Uterus (tissue), 4 donors: ENCODE data around the gene RNF186. TPM values are rescaled to one million over a fixed set of nuclear protein-coding genes. Genes with fewer than 3 reads are reported as not detected.
"Not testable (repeated sequence)": the region's sequence is repeated elsewhere in the genome, so short reads cannot be mapped to it uniquely, and the experiment has no call there.

Experiments used
- DNase-seq, 2 donors: peaks; one replicate each; pipeline ENCODE4 v3.0.0-alpha.2; 2019 to 2020
- H3K27ac ChIP-seq, 2 donors: fragments of 200-600 bp; sonication (generic); 1 replicate in 1 of 2; 2 replicates in 1 of 2; pipeline ENCODE4 v1.5.1; 2016 to 2018
- H3K27me3 ChIP-seq, 2 donors: fragments of 200-600 bp; sonication (generic); one replicate each; pipeline ENCODE4 v1.5.1; 2018 to 2019; ENCODE audit warnings: control low read depth in 1 of 2
- H3K36me3 ChIP-seq, 2 donors: fragments of 200-600 bp; sonication (generic); one replicate each; pipeline ENCODE4 v1.5.1; 2019; ENCODE audit warnings: control low read depth in 1 of 2
- H3K4me1 ChIP-seq, 2 donors: fragments of 200-600 bp; sonication (generic); one replicate each; pipeline ENCODE4 v1.5.1; 2018 to 2019; ENCODE audit warnings: control low read depth in 1 of 2
- H3K4me3 ChIP-seq, 2 donors: fragments of 200-600 bp; sonication (generic); 1 replicate in 1 of 2; 2 replicates in 1 of 2; pipeline ENCODE4 v1.5.1; 2018 to 2019; ENCODE audit warnings: mild to moderate bottlenecking in 1 of 2
- H3K9me3 ChIP-seq, 2 donors: fragments of 200-600 bp; sonication (generic); one replicate each; pipeline ENCODE4 v1.5.1; 2019; ENCODE audit warnings: control low read depth in 1 of 2
- POLR2A ChIP-seq, 2 donors: fragments of 450-650 bp; IDR thresholded peaks; one replicate each; pipeline ENCODE4 v1.6.1; 2016; ENCODE audit warnings: antibody characterized with exemption in 2 of 2, mild to moderate bottlenecking in 1 of 2, moderate library complexity in 1 of 2
- intact Hi-C: fragments of 100-400 bp; cut with DNase I; formaldehyde crosslinking; loops from one replicate; pipeline ENCODE4 v1.15.1; 2023; ENCODE audit warnings: low total_unique reads
- total RNA-seq, 4 donors: library from RNA; depleted of rRNA in 3 of 4; stranded (reverse); fragments of >200 nt in 3 of 4; gene quantifications; one replicate each; pipeline versions ENCODE4 v1.1.0 to v1.2.4, GENCODE V29; 2014 to 2023
- TF ChIP-seq, protein P1 (sequence below), 4 experiments: fragments of 200-600 bp in 2 of 4; fragments of 450-650 bp in 2 of 4; sonication (generic) in 2 of 4; IDR thresholded peaks; one replicate each; pipeline ENCODE4 v1.5.1; 2016 to 2019; ENCODE audit warnings: antibody characterized with exemption in 4 of 4, mild to moderate bottlenecking in 2 of 4, moderate library complexity in 1 of 4
- donor health status: DM: yes; HTN: yes; CAD: no.

Gene RNF186
- total RNA-seq, 4 donors from 2014 or later, result 0.29 TPM; not detected in 3

DNA sequence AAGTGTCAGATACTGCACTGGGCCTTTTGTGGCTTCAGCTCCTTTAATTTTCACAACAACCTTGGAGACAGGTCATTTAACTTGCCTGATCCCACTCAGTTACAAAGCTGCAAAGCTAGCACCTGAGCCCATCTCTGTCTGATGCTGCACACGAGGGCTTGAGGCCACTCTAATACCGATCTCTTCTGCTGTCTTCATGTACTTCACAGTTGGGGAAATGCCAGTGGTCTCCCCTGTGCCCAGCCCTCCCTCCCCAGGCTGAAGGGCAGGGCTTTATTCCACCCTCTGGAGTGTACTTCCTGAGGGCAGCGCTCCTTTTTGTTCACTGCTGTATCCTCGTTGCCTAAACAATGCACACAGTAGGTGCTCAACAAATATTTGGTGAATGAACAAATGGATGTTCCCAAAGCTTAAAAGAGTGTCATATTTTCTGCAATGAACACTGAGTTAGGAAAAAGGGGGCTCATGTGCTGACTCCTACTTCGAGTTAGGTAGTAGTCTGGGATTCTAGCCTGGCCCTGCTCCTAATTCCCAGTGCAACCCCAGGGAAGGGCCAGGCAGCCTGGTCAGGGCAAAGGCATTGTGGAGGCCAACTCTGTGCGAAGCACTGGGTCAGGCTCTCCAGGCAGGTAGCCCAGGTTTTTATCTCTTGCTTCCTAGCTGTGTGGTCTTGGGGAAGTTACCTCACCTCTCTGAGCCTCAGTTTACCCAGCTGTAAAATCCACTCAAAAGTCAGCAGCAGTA lies 16.4 kb downstream of the RNF186 start:
- no peaks in the 10 kb centered on the region for H3K27me3 ChIP-seq
- H3K27ac ChIP-seq, result peak overlapping the region; percentile 89 to 90
- TF ChIP-seq POLR2A (IDR thresholded peaks at IDR 0.05), result no peak
- TF ChIP-seq, protein P1, sequence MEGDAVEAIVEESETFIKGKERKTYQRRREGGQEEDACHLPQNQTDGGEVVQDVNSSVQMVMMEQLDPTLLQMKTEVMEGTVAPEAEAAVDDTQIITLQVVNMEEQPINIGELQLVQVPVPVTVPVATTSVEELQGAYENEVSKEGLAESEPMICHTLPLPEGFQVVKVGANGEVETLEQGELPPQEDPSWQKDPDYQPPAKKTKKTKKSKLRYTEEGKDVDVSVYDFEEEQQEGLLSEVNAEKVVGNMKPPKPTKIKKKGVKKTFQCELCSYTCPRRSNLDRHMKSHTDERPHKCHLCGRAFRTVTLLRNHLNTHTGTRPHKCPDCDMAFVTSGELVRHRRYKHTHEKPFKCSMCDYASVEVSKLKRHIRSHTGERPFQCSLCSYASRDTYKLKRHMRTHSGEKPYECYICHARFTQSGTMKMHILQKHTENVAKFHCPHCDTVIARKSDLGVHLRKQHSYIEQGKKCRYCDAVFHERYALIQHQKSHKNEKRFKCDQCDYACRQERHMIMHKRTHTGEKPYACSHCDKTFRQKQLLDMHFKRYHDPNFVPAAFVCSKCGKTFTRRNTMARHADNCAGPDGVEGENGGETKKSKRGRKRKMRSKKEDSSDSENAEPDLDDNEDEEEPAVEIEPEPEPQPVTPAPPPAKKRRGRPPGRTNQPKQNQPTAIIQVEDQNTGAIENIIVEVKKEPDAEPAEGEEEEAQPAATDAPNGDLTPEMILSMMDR (IDR thresholded peaks at IDR 0.05), result no peak
- DNase-seq, result no peak
- H3K9me3 ChIP-seq, result no peaks in the 10 kb centered on the region
- no peaks in the 10 kb centered on the region for H3K4me1 ChIP-seq
- intact Hi-C loops, result loop anchor here (10.0 kb wide), 1 partner anchor 86 kb away; the partner anchor contains the start of gene OTUD3
- H3K36me3 ChIP-seq, result no peaks in the 10 kb centered on the region
- peak overlapping the region; percentile 64 to 71 for H3K4me3 ChIP-seq

DNA sequence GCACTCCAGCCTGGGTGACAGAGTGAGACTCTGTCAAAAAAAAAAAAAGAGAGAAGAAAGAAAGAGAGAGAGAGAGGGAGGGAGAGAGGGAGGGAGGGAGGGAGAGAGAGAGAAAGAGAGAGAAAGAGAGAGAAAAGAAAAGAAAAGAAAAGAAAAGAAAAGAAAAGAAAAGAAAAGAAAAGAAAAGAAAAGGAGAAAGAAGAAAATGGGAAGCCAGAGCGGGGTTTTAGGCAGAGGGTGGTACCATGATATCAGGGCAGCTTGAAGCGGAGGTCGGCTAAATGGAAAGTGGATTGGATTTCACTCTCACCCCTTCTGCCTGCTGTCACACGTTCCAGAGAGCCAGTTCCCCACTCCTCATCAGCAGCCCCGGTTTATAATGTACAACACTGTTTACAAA lies 17.3 kb downstream of the RNF186 start:
- intact Hi-C loops, result loop anchor here (10.0 kb wide), 1 partner anchor 87 kb away; the partner anchor contains the start of gene OTUD3
- Histone ChIP-seq H3K36me3 (no peaks in the 10 kb centered on the region), H3K27me3 (no peaks in the 10 kb centered on the region), H3K4me3 (no peak overlapping the region), H3K27ac (peak overlapping the region in 1 of 2 donors; percentile 89), H3K4me1 (no peaks in the 10 kb centered on the region), H3K9me3 (no peaks in the 10 kb centered on the region)
- DNase-seq, result no peak
- no peak for TF ChIP-seq POLR2A (IDR thresholded peaks at IDR 0.05)
- TF ChIP-seq, protein P1 (IDR thresholded peaks at IDR 0.05), result no peak

DNA sequence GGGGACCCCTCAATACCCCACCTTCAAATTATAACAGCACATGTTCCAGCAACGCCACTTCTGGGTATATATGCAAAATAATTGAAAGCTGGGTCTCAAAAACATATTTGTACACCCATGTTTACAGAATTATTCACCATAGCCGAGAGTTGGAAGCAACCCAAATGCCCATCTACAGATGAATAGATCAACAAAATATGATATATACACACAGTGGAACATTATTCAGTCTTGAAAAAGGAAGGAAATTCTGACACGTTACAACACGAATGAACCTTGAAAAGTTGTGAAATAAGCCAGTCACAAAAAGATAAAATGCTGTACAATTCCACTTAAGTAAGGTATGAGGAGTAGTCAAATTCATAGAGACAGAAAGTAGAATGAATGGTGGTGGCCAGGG lies 20.5 kb downstream of the RNF186 start:
- intact Hi-C loops, result loop anchor here (10.0 kb wide), 1 partner anchor 90 kb away; the partner anchor contains the start of gene OTUD3
- H3K4me1 ChIP-seq, result no peaks in the 10 kb centered on the region
- no peak overlapping the region for H3K4me3 ChIP-seq
- DNase-seq, result no peak
- H3K36me3 ChIP-seq, result no peaks in the 10 kb centered on the region
- no peaks in the 10 kb centered on the region for H3K27me3 ChIP-seq
- H3K27ac ChIP-seq, result no peak overlapping the region
- TF ChIP-seq POLR2A (IDR thresholded peaks at IDR 0.05), result no peak
- TF ChIP-seq, protein P1 (IDR thresholded peaks at IDR 0.05), result no peak
- H3K9me3 ChIP-seq, result no peaks in the 10 kb centered on the region

DNA sequence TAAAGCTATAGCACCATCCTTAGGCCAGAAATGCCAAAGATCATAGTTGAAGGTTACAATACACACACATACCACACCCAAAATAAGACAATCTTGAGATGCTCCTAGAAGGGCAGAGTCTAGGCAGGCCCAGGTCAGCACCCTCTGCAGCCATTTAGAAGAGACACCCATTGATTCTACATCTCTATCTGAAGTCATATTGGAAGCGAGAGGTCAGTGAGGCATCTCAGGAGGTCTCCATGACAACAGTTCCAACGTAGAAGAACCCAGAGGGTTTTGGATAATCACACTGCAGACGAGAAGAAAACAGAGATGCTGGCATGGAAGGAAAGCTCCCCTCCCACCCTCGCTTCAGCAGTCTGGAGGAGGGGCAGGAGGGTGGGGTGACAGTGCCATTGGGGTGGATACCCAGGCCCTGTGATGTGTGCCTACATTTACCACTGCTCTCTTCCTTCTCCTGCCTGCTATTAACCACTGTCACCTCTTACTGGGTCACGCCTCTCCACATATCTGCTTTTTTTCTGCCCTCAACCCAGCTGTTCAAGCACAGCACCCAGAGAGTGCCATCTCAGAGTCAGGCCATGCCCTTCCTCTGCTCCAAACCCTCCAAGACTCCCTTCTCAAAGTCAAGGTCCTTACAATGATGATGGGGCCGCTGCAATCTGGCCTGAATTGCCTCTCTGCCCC lies 21.6 kb downstream of the RNF186 start:
- no peak for DNase-seq
- intact Hi-C loops, result loop anchor here (10.0 kb wide), 1 partner anchor 91 kb away; the partner anchor contains the start of gene OTUD3

DNA sequence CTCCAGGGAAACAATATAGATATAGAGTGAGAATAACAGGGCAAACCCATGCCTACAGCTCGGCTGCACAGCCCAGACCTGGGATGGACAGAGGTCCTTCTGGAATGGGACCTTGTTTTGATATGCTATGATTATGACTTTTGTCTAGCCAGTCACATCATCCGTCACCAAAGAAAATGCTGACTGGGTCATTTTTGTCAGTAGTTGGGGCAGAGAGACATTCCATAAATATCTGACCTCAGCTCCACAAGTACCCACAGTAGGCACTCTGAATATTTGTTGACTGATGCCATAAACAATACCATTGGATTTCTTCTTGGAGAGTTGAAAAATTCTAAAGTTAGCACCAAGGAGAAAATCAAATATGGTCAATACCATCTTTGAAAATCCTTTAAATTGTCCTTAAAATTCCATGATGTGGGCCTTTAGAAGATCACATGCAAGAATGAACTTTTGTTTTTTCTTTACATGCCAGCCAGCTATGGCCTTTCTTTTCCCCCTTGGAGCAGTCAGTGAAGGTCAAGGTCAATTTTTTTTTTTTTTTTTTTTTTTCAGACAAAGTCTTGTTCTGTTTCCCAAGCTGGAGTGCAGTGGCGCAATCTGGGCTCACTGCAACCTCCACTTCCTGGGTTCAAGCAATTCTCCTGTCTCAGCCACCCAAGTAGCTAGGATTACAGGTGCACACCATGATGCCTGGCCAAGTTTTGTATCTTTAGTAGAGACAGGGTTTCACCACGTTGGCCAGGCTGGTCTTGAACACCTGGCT lies 22.7 kb downstream of the RNF186 start:
- TF ChIP-seq, protein P1 (IDR thresholded peaks at IDR 0.05), result no peak
- TF ChIP-seq POLR2A (IDR thresholded peaks at IDR 0.05), result no peak
- no peak overlapping the region for H3K27ac ChIP-seq
- no peaks in the 10 kb centered on the region for H3K36me3 ChIP-seq

More for the DNA sequence above, 21.6 kb downstream of the RNF186 start:
- Histone ChIP-seq H3K9me3 (no peaks in the 10 kb centered on the region), H3K36me3 (no peaks in the 10 kb centered on the region), H3K4me3 (no peak overlapping the region), H3K4me1 (no peaks in the 10 kb centered on the region), H3K27me3 (no peaks in the 10 kb centered on the region), H3K27ac (no peak overlapping the region)
- TF ChIP-seq POLR2A (IDR thresholded peaks at IDR 0.05), result no peak

DNA sequence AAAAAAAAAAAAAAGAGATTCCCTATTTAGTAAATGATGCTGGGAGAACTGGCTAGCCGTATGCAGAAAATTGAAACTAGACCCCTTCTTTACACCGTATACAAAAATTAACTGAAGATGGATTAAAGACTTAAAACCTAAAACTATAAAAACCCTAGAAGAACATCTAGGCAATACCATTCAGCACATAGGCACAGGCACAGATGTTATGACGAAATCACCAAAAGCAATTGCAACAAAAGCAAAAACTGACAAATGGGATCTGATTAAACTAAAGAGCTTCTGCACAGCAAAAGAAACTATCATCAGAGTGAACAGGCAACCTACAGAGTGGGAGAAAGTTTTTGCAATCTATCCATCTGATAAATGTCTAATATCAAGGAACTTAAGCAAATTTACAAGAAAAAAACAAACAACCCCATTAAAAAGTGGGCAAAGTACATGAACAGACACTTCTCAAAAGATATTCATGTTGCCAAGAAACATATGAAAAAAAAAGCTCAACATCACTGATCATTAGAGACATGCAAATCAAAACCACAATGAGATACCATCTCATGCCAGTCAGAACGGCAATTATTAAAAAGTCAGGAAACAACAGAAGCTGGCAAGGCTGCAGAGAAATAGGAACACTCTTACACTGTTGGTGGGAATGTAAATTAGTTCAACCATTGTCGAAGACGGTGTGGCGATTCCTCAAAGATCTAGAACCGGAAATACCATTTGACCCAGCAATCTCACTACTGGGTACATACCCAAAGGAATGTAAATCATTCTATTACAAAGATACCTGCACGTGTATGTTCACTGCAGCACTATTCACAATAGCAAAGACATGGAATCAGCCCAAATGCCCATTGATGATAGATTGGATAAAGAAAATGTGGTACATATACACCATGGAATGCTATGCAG lies 24.8 kb downstream of the RNF186 start:
- H3K9me3 ChIP-seq, H3K4me1 ChIP-seq, H3K27ac ChIP-seq, DNase-seq, H3K4me3 ChIP-seq, H3K36me3 ChIP-seq, H3K27me3 ChIP-seq: not testable (repeated sequence)
- intact Hi-C loops, result loop anchor here (10.0 kb wide), 1 partner anchor 94 kb away; the partner anchor contains the start of gene OTUD3

More for the DNA sequence above, 22.7 kb downstream of the RNF186 start:
- no peaks in the 10 kb centered on the region for H3K27me3 ChIP-seq
- intact Hi-C loops, result loop anchor here (10.0 kb wide), 1 partner anchor 92 kb away; the partner anchor contains the start of gene OTUD3
- H3K9me3 ChIP-seq, result no peaks in the 10 kb centered on the region
- H3K4me1 ChIP-seq, result no peaks in the 10 kb centered on the region
- no peak for DNase-seq
- no peak overlapping the region for H3K4me3 ChIP-seq
